KMS-11 (cell line): ENCODE results near the gene GCGR.
A peak's percentile ranks its signal among the peaks of the same experiment; 100 is the strongest.

Source experiments
- H2AFZ ChIP-seq: fragments of 200-600 bp; sonication (generic); 2 replicates; pipeline ENCODE4 v1.6.1; 2016; ENCODE audit warnings: antibody characterized with exemption, mixed run types, low read depth
- H3K27ac ChIP-seq: fragments of 200-600 bp; sonication (generic); 2 replicates; pipeline ENCODE4 v1.6.1; 2016; ENCODE audit warnings: mild to moderate bottlenecking, mixed run types
- H3K27me3 ChIP-seq: fragments of 200-600 bp; sonication (generic); 2 replicates; pipeline ENCODE4 v1.6.1; 2017; ENCODE audit warnings: mild to moderate bottlenecking, low read depth, mixed run types, moderate library complexity; ENCODE audit not compliant: insufficient read depth
- H3K36me3 ChIP-seq: fragments of 200-600 bp; sonication (generic); 2 replicates; pipeline ENCODE4 v1.6.1; 2017; ENCODE audit warnings: mild to moderate bottlenecking, mixed run types; ENCODE audit not compliant: insufficient read depth
- H3K4me1 ChIP-seq: fragments of 200-600 bp; sonication (generic); 2 replicates; pipeline ENCODE4 v1.6.1; 2016; ENCODE audit warnings: mild to moderate bottlenecking, low read depth, mixed run types; ENCODE audit not compliant: poor library complexity, severe bottlenecking
- H3K4me2 ChIP-seq: fragments of 200-600 bp; sonication (generic); 2 replicates; pipeline ENCODE4 v1.7.0; 2016; ENCODE audit warnings: mild to moderate bottlenecking, mixed run types
- H3K4me3 ChIP-seq: fragments of 200-600 bp; sonication (generic); IDR thresholded peaks from 2 replicates; pipeline ENCODE4 v1.6.1; 2017; ENCODE audit warnings: low read depth, low read length, mixed read lengths; ENCODE audit not compliant: insufficient read depth
- H3K79me2 ChIP-seq: fragments of 200-600 bp; sonication (generic); 2 replicates; pipeline ENCODE4 v1.6.1; 2016; ENCODE audit warnings: low read depth, mixed run types; ENCODE audit not compliant: insufficient read depth
- H3K9ac ChIP-seq: fragments of 200-600 bp; sonication (generic); 2 replicates; pipeline ENCODE4 v1.6.1; 2016; ENCODE audit warnings: mild to moderate bottlenecking, mixed run types
- H4K20me1 ChIP-seq: fragments of 200-600 bp; sonication (generic); 2 replicates; pipeline ENCODE4 v1.6.1; 2016; ENCODE audit warnings: mild to moderate bottlenecking, mixed run types; ENCODE audit not compliant: insufficient read depth
- TF ChIP-seq, protein P1 (sequence below): fragments of 200-600 bp; sonication (generic); conservative IDR thresholded peaks from 2 replicates; pipeline ENCODE4 v1.6.1; 2017; ENCODE audit warnings: low read depth, mild to moderate bottlenecking, antibody characterized with exemption, low read length, moderate library complexity, mixed read lengths

The GCGR gene

DNA sequence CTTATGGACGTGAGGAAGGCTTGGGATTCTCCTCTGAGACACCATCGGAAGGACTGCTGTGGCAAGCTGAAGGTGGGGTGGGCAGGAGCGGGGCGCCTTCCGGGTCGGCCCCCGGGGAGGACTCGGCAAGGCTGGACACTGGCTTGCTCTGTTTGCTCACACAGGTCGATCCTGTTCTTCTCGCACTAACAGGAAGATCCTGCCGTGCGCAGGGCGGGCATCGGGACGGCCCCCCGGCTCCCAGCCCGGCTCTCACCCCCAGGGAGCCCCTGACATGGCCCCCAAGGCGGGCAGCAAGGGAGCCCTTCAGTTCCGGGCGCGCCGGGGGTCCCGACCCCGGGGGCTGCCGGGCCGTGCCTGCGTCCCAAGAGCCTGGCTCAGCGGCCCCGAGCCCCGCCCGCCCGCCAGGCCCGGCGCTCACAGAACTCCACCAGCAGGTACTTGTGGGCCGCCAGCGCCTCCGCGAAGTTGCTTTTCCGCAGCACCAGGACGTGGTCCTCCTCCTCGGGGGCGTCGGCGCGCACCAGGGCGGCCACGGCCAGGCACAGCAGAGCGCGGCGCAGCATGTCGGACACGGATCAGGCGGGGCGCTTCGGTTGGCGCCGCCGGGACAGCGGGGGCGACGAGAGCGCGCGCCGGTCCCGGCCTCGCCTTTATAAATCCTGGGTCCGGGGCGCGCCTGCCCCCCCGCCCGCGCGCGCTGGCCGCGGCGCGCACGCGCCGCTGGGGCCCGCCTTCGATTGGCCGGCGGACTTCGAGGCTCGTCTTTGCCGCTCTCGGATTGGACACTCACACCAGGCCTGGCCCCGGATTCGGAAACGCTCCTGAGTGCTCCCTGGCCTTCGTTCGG is 56.2 kb downstream of the GCGR start, which contains the start of gene P4HB:
TSS of gene P4HB (minus strand) at position 630 of the 850 bp plus-strand sequence. CDS start at position 566, 64 bp downstream.
- Histone ChIP-seq H3K27me3 (no peaks in the 10 kb centered on the region), H3K4me2 (peak within 1 kb of the TSS; percentile 97), H3K27ac (peak within 1 kb of the TSS; percentile 81), H4K20me1 (peaks cover 15% of the 10 kb centered on the region), H3K79me2 (peaks cover 82% of the 10 kb centered on the region), H2AFZ (peak within 1 kb of the TSS; percentile 29; the same call in 1 of the 2 replicates), H3K9ac (peak within 1 kb of the TSS; percentile 81), H3K4me1 (peaks cover 45% of the 10 kb centered on the region), H3K36me3 (peaks cover 10% of the 10 kb centered on the region; the same call in 1 of the 2 replicates), H3K4me3 (peak within 1 kb of the TSS; percentile 43)
- TF ChIP-seq, protein P1, sequence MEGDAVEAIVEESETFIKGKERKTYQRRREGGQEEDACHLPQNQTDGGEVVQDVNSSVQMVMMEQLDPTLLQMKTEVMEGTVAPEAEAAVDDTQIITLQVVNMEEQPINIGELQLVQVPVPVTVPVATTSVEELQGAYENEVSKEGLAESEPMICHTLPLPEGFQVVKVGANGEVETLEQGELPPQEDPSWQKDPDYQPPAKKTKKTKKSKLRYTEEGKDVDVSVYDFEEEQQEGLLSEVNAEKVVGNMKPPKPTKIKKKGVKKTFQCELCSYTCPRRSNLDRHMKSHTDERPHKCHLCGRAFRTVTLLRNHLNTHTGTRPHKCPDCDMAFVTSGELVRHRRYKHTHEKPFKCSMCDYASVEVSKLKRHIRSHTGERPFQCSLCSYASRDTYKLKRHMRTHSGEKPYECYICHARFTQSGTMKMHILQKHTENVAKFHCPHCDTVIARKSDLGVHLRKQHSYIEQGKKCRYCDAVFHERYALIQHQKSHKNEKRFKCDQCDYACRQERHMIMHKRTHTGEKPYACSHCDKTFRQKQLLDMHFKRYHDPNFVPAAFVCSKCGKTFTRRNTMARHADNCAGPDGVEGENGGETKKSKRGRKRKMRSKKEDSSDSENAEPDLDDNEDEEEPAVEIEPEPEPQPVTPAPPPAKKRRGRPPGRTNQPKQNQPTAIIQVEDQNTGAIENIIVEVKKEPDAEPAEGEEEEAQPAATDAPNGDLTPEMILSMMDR = no peak

DNA sequence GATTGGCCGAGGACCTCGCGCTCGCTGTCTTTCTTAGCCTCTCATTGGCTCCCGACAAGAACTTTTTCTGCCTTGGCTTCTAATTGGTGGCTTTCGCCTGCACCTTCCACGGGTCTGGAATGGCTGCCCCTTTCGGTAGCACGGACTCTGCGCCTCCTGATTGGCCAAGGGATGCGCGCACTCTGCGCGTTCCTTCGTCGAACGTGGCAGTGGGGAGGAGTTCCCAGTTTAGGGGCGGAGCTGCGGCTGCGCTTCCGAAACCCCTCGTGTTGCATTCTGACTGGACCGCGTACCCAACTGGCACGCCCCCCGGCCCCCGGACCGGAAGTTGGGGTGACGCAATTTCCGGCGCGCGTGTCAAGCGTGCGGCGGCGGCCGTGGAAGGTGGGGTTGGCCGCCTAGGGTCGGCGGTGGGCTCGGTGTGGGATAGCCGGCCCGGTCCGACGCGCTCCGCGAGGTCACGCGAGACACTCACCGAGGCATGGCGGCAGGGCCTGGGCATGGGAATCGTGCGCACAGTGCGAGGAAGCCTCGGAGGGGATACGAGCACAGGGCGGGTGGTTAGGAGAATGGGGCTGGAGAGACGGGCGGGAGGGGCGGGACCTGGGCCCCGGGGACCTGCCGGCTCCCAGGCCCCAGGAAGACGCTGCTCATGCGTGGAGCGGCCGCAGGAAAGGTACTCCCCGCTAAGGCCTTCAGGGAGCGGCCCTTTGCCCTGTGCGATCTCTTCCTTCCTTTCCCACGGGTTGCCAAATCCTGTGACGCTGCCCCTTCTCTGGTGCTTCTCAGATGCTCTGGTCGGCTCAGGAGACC is 57.0 kb downstream of the GCGR start:
- TF ChIP-seq, protein P1 = no peak
- peaks cover 76% of the 10 kb centered on the region for H3K79me2 ChIP-seq
- H3K27ac ChIP-seq = peak overlapping the region; percentile 81
- H2AFZ ChIP-seq = 0 out of 2 replicates have a peak overlapping the region, but pooled peaks have one; percentile 14
- peak overlapping the region; percentile 81 for H3K9ac ChIP-seq
- H3K4me1 ChIP-seq = peaks cover 52% of the 10 kb centered on the region
- H3K4me3 ChIP-seq = no peak overlapping the region
- H3K27me3 ChIP-seq = no peaks in the 10 kb centered on the region
- H4K20me1 ChIP-seq = peaks cover 10% of the 10 kb centered on the region
- peaks cover 10% of the 10 kb centered on the region; the same call in 1 of the 2 replicates for H3K36me3 ChIP-seq
- peak overlapping the region; percentile 85 for H3K4me2 ChIP-seq

DNA sequence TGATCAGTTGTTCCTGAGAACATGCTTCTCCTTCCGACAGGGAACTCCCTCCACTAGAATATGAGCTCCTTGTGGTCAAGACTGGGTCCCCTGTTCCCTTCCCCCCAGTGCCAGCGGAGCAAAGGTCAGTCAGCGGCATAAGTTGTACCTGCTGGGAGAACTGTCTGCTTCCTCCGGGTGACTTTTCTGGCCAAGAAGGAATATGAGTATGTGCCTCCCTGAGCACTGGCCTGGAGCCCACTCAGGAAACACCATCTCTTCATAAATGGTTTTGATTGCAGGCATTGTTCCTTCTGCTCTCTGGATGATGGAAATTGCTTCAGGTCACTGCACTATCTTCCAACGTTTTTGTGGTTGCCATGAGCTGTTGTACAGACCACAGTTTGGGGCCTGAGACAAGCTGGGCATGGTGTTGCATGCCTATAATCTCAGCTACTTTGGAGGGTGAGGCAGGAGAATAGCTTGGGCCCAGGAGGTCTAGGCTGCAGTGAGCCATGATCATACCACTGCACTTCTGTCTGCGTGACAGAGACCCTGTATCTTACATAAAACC is 59.2 kb downstream of the GCGR start:
- peaks cover 53% of the 10 kb centered on the region for H3K79me2 ChIP-seq
- no peaks in the 10 kb centered on the region for H3K36me3 ChIP-seq
- no peak overlapping the region for H3K27ac ChIP-seq
- TF ChIP-seq, protein P1 = no peak
- H2AFZ ChIP-seq = no peak overlapping the region
- no peak overlapping the region for H3K4me3 ChIP-seq
- H3K27me3 ChIP-seq = no peaks in the 10 kb centered on the region
- no peak overlapping the region for H3K9ac ChIP-seq
- peaks cover 57% of the 10 kb centered on the region for H3K4me1 ChIP-seq
- peaks cover 6% of the 10 kb centered on the region for H4K20me1 ChIP-seq
- H3K4me2 ChIP-seq = no peak overlapping the region
